GM21515 (cell line): ENCODE measurements around the gene TRMT44.

Experiments
- ATAC-seq: cut with Tn5 transposase; IDR thresholded peaks from one replicate; pipeline ENCODE4 v1.9.1; 2021; ENCODE audit not compliant: unreplicated experiment

The TRMT44 gene

DNA sequence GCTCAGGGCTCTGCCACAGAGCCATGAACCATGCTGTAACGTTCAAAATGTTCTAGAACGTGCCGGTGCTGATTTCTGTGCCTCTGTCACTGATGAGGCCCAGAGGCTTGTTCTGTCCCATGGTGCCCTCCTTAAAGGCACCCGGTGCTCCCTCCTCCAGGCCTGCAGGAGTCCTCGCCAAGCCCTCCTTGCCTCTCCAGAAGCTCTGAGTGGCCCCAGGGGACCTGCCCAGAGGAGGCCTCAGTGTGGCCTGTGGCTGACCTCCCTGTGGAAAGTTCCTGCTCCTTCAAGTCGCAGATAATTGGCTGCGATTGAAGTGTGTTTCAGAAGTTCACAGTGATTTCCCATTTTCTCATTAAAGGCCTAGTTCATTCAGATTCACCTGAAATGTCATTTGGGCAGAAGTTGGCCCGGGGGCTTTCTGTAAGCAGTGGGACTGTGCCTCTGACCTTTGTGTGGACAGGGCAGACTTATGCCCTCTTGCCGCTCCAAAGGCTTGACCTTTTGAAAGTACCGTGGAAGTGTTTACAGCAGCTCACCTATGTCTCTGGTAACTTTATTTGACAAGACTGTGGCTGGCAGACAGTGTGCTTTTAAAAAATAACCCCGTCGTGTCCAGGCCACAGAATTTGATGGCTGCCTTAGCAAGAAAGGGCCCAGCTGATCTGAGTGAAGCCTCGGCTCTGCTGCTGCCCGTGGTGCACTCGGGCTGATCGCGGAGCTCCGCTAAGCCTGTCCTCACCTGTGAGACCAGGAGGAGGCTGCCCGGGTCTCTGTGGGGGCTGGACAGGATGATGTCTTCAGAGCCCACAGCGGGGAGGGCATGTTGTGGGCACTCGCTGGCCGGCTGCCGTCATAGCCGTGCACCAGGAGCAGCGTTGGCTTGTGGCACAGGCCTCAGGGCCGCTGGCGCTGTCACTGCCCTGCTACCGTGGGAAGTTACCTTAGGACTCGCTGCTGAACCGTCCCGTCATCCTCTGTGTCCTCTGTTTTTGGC is 25.3 kb downstream of the TRMT44 start:
- no peak for ATAC-seq

DNA sequence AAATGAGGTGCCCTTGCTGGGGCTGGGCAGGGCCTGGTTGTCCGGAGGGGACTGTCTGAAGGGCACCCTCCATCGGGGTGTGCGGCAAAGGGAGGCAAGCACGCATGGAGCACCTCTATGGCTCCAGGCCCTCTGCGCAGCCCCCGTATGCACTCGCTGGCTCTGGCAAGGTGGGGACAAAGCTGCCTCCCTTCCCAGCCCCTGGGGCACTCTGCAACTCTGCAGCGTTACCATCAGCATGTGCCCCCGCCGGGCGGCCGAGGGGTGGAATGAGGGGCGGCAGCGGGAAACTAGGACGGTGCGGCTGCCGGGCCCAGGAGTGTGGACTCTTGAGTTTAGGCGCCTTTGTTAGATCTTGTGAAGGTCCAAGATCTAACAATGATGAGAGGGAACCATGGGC is 26.4 kb downstream of the TRMT44 start:
- ATAC-seq: no peak

DNA sequence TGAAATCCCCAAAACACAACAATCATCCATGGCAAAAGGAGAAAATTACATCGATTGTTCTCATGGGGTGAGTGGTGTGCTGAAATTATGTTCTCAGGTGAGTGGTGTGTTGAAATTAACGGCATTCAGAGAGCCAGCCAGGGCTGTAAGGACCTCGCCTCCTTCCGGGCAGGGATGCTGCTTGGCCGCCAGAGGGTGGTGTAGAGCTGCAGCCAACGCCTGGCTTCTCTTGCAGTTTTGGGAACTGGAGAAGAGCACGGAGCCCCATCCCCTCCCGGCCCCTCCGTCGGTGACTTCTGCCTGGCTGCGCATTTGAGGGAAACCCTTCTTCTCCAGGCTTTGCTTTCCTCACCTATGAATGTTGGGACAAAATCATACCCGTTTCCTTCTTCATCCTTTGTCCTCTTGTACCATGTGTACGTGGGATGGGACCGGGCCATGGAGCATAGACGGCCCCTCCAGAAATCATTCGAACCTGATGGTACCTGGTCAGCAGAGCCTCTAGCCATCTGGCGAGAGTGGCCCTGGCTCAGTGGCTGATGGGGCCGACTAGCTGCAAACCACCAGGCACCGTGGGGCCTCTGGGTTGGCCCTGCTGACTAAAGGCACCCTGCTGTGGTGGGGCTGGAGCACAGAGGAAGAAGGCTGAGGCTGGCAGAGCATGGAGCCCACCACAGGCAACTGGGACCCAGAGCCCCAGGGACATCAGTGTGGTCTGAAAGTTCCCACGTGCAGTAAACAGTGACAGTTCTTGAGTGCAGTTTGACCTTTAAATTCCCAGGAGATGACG is 28.4 kb downstream of the TRMT44 start:
- ATAC-seq: peak; percentile 69

DNA sequence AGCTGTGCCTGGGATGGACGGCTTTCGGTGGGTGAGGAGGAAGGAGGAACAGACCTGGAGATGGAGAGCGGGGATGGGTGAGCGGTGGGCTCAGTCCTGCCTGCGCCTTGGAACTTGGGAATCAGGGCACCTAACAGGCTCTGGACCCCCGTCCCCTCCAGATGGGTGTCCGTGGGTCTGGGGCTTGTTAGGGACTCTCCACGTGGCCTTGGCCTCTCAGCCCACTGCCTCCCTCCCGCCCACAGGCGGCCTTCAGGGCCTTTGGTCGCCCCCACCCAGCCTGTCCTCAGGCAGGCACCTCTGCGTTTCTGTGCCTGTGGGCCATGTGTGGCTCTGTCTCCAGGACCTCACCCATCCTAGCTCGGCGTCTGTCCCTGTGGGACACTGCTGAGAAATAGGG is 29.0 kb downstream of the TRMT44 start:
- no peak for ATAC-seq

DNA sequence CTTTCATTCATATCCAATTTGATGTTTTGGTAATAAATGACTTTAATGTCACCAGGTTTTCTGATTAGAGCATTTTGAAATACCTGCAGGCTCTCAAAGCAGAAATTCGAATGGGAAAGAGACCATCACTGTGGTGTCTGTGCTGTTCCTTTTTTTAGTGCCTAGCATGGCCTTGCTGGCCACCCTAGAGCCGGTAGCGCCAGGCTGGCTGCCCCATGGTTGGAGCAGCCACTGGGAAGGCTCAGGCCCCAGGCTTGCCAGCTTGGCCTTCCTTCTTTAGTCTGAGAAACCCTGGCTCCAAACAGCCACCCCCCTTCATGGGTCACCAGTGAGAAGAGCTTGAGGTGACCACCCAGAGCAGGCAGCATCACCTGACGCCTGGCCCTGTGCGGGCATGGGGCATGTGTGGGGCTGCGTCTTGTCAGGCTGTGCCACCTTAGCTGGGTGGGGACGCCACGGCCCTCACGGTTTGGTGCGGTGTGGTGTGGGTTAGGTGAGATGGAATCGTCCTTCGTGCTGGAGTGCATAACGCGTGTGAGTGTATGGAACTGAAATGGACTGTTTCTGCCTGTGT is 30.0 kb downstream of the TRMT44 start:
- ATAC-seq: no peak

DNA sequence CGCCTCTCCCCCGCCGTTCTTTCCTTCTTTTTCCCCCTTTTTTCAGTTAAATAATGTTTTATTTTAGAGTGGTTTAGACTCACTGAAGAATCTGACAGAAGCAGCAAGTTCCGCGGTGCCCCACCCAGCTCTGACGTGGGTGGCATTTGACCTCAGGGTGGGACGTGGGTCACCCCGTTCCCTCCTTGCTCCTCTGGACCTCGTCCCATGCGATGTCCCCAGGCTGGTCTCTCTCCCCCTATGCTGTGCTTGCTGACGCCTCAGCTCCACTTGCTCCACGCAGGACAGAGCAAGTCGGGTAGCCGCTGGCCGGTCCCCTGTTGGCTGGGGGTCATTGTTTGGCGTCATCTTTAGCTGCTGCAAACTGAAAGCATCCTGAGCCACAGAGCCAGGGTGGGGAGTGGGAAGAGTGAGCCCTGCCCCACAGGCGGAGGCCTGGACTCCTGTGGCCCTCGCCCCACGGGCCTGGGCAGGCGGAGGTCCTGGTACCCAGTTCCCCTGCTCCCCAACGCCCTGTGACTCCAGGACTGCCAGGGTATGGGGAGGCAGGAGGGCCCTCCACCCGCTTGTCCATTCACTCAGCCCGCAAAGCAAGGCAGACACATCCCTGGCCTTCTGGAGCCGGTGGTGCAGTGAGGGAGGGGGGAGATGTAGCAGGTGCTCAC is 30.8 kb downstream of the TRMT44 start:
- no peak for ATAC-seq

DNA sequence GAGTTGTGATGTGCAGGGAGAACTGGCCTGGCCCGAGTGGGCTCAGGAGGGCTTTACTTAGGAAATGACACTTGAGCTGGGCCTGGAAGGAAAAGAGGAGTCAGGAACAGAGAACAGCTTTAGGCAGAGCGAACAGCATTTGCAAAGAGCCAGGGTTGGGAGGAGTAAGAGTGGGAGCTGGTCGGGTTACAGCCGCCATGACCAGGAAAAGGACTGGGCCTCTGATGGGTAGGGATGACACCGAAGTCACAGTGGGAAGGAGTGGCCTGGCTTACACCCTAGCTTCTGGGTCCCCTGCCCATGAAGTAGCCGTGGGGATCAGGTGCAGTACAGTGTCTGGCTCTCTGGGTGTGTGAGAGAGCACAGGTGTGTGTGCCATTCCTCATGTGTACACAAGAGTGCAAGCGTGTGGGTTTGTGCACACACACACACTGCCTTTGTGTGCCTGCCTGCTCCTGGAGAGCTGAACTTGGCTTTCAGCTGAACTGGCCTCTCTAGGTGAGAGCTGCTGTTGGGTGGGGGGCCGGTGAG is 31.6 kb downstream of the TRMT44 start:
- no peak for ATAC-seq

DNA sequence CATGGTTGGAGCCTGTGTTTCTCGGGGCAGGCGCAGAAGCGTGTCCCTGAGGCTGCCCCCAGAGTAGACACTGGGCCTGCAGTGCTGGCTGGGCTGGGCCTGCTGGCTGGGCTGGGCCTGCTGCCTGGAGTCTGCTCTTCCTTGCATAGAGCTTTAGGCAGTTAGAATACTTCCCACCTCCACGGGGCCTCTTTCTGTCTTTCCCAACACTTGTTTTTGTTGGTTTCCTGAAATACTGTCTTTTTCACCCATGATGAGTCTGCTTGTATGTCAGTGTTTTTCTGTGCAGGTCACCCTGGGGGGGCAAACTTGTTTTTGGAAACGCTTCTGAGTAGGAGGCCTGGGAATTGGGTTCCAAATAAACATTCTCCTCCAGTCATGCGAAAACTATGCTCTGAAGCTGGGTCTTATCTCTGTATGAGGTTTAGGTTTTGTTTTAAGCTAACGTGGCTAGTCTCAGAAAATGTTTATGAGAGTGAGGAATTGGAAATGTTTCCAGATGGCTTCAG is 32.2 kb downstream of the TRMT44 start:
- ATAC-seq: no peak

DNA sequence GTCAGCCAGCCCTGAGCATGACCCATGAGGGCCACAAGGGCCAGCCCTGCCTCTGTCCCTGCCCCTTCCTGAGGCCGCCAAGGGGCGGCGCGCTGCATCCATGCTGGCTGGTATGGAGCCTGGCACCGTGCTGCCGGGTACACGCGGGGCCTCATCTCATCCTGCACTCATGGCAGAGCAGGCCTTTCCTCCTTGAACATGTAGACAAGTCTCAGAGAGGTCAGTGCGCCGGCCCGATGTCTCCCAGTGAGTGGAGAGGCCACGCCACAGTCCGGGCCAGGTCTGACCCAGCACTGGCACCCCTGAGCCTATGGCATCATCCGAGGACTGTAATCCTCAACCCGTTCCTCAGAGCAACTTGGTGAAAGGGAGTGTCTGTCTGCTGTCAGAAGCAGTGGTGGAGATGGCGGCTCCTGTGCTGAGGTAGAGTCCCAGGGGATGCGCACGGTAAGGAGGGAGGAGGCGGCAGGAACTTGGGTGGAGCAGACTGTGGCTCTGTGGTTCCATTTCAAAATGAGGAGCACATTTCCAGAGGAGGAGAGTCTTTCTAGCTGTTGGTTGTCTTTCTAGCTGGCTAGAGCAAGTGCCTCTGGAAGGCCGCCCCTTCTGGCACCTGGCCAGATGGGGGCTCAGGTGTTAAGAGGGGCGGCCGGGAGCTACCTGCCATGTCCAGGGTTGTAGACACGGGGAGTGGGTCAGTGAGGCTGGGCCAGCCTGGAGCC is 32.8 kb downstream of the TRMT44 start:
- no peak for ATAC-seq

DNA sequence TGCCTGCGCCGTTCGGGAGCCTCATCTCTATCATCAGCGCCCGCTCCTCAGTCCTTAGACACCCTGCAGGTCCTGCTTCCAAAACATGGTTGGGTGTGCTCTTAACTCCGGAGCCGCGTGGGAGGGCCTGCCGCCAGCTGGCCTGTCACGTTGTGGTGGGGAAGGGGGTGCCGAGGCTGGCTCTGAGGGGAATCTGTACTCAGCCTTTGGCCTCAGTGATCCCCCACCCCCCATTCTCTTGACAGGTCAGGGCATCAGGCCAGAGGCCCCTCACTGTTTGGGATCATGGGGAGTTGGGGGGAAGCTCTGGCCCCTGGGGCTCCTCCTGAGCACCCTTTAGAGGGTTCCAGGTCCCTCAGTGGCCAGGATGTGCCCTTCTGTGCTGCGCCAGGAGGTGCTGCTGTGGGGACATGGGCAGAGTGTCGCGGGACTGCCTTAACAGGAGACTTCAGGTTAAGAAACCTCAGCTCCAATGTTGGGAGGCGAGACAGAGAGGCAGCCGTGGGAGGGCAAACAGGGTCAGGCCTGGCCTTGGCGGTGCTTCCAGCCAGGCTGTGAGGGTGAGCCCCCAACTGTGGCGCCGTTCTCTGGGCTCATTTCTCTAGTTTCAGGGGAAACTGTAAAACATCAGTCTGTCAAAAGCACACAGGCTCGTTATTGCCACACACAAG is 33.5 kb downstream of the TRMT44 start:
- ATAC-seq: no peak

DNA sequence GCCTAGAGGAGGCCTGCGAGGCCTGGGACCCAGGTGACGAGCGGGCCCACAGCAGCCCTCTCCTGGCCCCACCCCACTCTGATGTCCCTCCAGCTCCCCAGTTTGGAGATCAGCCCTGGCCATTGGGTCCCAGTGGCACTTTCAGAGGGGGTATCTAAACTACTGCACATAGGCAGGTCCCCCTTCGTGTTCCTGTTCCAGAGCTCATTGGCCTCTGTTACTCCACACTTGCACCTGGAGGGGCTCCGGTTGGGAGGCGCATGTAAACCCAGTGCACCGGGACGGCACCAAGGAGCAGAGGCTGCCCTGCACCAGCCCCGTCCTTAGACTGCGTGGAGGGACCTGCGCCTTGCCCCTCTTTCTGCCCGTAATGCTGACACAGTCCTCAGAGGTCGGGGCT is 34.3 kb downstream of the TRMT44 start:
- no peak for ATAC-seq

DNA sequence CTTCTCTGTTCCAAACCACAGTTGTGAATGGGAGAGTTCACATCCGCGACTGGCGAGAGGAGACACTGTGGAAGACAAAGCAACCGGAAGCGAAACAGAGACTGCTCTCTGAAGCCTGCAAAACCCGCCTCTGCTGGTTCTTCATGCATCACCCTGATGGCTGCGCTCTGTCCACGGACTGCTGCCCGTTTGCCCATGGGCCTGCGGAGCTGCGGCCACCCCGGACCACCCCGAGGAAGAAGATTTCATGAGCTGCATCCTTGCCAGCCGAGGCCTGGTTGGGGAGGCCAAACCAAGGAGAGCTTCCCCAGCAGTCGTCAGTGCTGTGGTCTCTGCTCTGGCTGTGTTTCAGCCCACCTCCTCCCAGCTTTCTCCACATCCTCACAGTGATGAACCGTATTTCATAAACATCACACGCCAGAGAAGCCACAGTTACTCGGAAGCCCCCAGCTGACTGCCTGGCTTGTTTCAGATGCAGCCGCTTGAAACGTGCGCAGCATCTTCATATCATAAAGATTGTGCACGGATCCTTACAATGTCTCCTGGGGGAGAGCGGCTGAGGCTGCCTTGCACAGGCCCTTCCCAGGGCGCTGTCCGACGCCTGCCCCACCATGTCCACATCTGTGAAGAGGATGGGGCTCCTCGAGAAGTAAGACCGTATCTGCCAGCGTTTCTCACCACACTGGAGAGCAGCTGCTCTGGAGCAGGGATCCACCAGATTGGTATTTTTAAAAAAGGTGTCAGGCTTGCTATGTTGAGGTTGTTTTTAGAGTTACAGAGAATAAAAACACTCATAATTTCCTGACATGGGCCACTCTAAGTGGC is 35.4 kb downstream of the TRMT44 start:
- no peak for ATAC-seq

DNA sequence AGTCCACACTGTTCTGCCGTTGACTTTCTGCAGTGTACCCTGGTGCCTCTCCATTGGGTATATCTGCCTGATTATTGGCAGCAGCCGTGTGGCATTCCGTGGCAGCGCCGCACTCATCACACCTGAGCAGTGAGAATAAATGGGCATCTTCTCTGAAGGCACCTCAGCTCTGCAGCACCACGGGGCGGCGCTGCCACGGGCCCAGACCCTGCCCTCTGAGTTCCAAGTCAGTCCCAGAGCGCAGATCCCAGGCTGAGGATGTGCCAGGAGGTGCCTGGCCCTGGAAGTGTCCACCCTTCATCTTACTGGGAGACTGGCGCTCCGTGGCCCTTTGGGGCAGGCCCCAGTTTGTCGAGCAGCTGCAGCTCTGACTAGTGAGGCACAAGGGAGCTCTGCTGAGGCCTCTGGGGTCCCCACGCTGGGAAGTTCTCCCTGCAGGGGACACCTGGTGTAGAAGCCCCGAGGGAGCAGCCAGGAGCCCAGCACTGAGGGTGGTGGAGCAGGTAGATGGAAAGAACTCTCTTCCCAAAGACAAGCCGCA is 36.6 kb downstream of the TRMT44 start:
- no peak for ATAC-seq

DNA sequence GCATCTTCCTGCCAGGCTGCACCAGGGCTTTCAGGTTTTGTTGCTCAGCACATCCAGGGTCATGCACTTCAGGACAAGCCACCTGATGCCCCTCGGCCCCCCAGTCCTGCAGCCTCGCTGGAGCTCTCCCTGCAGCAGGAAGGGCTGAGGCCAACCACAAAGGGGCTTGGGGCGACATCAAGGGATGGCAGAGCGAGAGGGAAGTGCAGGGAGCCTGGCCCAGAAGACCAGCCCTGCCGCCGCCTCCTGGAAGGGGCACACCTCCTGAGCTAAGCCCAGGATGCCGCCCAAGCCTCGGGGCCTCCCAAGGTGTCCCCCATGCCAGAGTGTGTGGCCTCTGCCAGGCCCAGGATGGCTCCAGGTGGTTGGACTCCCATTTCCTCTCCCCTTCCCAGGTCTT is 37.1 kb downstream of the TRMT44 start:
- no peak for ATAC-seq

DNA sequence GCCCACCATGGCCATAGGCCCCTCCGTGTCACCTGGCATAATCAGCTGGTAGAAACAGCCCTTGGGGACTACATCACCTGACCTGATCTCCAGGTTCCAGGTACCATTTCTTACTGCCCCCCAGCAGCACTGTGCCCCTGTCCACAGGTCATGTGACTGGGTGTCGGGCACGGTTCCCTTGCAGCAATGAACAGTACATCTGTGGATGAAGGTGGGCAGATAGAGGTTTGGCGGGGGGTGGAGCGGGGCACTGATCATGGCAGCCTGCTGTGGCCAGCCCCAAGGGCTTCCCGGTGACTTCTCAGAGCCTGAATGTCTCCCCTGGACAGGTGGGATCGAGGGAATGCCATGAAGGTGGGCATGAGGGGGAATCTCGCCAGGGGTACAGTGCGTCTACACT is 37.8 kb downstream of the TRMT44 start:
- no peak for ATAC-seq

DNA sequence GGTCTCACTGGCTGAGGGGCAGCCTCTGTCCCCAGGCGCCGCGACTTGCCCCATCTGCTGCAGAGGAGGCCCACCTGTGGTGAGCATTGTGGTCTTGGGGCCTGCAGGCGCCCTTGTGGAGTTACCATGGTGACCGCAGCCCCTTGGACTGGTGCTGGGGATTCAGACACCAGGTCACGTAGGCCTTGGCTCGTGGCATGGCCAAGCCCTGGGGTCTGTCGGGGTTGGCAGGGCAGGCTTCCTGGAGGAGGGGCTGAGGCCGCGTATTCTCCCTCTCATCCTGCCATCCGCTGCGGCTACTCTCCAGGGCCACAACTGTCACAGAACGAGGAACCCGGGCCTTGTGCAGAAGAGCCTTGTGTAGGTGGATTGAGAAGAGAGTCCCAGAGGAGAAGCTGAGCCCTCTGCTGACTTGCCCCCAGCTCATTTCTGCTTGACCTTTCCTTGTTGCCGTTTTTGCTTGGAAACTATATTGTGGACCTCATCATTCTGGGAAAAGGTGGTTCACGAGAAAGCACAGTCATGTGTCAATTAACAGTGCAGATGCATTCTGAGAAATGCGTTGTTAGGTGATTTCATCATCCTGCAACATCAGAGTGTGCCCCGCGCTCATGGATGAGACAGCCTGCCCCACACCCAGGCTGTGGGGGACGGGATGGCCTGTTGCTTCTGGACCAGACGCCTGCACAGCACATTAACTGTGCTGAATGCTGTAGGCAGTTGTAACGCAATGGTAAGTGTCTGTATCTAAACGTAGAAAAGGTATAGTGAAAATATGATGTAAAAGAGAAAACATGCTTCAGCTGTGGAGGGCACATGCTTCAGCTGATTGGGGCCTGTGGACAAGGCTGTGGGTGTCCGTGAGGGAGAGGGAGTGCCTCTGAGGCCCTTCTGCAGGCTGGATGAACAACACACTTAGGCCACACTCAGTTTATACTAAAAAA is 38.5 kb downstream of the TRMT44 start:
- ATAC-seq: no peak

DNA sequence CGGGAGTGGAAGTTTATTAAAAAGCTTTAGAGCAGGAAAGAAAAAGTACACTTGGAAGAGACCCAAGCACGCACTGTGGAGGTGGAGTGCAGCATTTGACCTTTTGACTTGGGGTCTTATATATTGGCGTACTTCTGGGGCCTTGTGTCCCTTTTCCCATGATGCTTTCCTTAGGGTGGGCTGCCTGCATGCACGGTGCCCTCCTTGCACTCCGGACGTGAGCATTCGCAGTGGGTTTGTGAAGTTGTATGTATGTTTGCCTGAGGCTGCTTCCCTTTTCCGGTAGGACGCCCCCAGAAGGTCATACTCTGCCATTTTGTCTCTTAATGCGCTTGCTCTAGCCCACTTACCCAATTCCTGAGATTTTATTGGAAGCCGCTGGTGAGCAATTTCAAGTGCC is 39.6 kb downstream of the TRMT44 start:
- ATAC-seq: no peak
